HG03439 (cell line): ENCODE measurements around the gene EPN2.

Source experiments
- ATAC-seq: cut with Tn5 transposase; IDR thresholded peaks from one replicate; pipeline ENCODE4 v1.9.1; 2021; ENCODE audit warnings: mild to moderate bottlenecking, moderate library complexity; ENCODE audit not compliant: unreplicated experiment

The EPN2 gene

GRCh38 chr17:19378416-19379360, 141.5 kb downstream of the EPN2 start, which contains the start of gene MAPK7:
MAPK7 (plus strand) TSS chr17:19378498; CDS start chr17:19378901, 403 bp downstream.
- ATAC-seq = no peak

GRCh38 chr17:19379361-19380065, 142.3 kb downstream of the EPN2 start:
- ATAC-seq = no peak

- ATAC-seq = no peak
Measured at GRCh38 chr17:19380481-19381301, 143.5 kb downstream of the EPN2 start.

DNA sequence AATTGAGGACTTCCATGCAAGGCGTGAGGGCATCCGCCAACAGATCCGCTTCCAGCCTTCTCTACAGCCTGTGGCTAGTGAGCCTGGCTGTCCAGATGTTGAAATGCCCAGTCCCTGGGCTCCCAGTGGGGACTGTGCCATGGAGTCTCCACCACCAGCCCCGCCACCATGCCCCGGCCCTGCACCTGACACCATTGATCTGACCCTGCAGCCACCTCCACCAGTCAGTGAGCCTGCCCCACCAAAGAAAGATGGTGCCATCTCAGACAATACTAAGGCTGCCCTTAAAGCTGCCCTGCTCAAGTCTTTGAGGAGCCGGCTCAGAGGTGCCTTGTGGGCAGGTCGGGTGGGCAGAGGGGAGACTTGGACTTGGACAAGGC, 144.2 kb downstream of the EPN2 start:
- ATAC-seq = no peak

GRCh38 chr17:19381741-19382444, 144.7 kb downstream of the EPN2 start:
- no peak for ATAC-seq

DNA sequence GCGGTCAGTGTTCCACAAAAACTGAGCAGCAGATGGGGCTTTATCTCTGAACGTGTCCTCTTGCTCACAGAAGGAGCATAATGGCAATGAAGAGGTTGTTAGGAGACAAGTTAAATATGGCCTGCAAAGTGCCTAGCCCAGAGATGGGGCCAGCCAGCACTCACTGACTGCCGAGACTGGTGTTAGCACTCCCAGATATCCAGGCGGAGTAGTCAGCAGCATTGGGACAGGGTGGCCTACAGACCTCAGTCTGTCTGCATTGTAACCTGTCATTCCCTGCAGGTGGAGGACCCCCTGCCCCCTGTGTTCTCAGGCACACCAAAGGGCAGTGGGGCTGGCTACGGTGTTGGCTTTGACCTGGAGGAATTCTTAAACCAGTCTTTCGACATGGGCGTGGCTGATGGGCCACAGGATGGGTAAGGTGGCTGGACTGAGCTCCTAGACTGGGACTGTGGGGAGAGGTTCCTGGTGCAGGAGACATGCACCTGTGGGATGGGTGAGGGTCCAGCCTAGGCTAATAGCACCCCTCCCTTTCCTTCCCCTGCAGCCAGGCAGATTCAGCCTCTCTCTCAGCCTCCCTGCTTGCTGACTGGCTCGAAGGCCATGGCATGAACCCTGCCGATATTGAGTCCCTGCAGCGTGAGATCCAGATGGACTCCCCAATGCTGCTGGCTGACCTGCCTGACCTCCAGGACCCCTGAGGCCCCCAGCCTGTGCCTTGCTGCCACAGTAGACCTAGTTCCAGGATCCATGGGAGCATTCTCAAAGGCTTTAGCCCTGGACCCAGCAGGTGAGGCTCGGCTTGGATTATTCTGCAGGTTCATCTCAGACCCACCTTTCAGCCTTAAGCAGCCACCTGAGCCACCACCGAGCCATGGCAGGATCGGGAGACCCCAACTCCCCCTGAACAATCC, 145.6 kb downstream of the EPN2 start:
- ATAC-seq = no peak

DNA sequence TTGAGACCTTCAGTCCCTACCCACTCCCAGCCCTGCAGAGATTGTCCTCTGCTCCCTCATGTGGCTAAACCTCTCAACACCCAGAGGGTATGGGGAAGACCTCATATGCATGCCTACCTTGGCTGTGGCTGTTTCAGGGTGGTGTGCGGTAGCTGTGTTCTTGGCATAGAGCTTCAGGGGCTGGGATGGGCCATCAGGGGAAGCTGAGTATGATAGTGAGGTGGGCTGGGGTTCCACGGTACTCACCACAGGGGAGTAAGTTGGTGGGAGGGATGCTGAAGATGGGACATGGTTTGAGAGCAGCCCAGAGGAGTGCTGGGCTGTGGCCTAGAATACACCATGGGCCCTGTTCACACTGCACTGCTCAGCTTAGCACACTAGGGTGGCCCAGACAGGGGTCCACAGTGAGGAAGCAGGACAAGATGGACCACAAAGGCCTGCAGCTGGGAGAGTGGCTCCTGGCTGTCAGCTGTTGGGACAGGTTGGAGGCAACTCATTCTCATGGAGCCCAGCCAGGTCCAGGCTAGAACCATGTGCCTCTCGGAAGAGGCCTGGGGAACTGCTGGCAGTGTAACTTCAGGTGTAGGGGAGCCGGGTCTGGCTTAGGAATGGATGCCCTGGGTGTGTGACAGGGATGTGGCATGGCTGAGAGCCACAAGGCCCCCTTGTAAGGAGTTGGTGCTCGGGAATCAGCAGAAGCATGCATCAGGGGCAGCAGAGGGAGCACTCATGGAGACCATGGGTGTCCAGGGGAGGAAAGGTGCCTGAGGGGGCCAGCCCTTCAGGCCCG, 146.7 kb downstream of the EPN2 start:
- ATAC-seq = no peak

DNA sequence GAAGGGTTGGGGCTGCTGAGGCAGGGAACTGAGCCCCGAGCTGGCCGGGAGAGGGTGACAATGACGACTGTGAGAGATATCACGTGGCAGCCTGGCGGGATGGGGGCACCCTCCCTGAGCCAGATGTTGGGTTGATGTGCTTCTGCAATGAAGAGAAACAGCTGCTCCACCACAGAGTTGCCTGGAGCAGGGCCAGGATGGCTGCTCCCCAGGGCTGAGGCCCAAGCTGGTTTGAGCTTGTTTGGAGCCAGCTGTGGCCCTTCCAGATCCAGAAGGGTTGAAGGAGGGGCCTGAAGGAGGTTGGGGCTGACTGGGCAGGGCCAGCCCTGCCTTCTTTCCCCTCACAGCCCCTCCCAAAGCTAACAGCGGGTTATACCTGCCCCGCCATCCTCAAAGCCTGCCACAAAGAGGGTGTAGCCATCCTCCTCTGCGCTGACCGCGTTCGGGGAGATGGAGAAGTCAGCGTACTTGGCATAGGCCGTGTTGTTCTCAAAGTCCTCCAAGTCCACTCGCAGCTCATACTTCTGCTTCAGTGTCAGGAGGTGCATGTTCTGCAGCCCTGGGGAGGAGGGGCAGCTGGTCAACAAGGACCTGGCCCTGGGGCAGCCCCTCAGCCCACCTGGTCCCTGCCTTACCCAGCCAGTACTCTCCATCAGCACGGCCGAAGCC, 147.7 kb downstream of the EPN2 start:
- no peak for ATAC-seq

DNA sequence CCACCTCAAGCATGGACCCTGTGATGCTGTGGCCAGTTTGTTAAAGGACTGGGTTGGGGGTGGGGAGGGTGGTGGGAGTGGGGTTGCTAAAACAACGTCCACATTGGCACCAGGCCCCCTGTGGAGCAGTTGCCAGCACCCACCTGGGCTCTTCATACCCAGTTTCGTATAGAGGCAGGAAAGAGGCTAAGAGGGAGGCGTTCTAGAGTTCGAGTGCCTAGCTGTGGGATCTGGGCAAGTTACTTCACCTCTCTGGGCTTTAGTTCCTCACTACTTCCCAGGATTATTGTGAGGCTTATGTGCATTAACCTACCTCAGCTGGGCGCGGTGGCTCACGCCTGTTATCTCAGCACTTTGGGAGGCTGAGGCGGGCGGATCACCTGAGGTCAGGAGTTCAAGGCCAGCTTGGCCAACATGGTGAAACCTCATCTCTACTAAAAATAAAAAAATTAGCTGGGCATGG, 148.4 kb downstream of the EPN2 start:
- ATAC-seq = no peak
